Measurements from ENCODE around the gene MNX1.

DNA sequence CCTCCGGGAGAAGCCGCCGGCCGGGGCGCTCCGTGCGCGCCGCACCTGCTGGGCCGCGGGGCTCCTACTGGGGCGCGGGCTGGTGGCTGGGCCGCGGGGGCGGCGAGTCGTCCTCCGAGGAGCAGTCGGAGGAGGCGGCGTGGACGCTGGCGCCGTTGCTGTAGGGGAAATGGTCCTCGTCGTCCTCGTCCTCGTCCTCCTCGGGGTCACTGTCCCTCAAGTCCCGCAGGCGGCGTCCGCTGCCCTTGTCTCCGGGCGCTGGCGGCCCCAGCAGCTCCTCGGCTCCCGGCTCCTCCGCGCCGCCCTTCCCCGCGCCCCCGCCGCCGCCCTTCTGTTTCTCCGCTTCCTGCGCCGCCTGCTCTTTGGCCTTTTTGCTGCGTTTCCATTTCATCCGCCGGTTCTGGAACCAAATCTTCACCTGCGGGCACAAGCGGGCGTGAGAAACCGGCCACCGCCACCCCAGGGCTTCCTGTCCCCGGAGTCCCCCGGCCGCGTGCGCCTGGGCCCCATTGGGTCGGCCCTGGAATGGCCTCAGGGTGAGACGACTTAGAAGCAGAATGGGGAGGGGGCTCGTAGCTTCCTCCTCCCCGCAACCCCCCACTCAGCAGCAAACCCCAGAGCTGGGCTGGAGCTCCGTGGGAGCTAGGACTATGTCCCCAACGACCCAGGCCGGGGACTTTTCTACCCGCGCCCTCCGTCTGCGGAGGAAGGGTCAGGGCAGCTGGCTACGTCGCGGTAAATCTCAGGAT is 4.8 kb downstream of the MNX1 start:
- no peak for TF ChIP-seq POLR2A (IDR thresholded peaks at IDR 0.05; ENCODE audit: low read depth)
- TF ChIP-seq, protein P1, sequence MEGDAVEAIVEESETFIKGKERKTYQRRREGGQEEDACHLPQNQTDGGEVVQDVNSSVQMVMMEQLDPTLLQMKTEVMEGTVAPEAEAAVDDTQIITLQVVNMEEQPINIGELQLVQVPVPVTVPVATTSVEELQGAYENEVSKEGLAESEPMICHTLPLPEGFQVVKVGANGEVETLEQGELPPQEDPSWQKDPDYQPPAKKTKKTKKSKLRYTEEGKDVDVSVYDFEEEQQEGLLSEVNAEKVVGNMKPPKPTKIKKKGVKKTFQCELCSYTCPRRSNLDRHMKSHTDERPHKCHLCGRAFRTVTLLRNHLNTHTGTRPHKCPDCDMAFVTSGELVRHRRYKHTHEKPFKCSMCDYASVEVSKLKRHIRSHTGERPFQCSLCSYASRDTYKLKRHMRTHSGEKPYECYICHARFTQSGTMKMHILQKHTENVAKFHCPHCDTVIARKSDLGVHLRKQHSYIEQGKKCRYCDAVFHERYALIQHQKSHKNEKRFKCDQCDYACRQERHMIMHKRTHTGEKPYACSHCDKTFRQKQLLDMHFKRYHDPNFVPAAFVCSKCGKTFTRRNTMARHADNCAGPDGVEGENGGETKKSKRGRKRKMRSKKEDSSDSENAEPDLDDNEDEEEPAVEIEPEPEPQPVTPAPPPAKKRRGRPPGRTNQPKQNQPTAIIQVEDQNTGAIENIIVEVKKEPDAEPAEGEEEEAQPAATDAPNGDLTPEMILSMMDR (IDR thresholded peaks at IDR 0.05), result no peak
- TF ChIP-seq POLR2AphosphoS5 (IDR thresholded peaks at IDR 0.05), result no peak
